Measurements from ENCODE around the gene ITGB1BP1. TPM values are rescaled to one million over a fixed set of nuclear protein-coding genes. Genes with fewer than 3 reads are reported as not detected.

The ITGB1BP1 gene
- total RNA-seq, 1 experiment from 2014 or later, result 32.7 TPM

DNA sequence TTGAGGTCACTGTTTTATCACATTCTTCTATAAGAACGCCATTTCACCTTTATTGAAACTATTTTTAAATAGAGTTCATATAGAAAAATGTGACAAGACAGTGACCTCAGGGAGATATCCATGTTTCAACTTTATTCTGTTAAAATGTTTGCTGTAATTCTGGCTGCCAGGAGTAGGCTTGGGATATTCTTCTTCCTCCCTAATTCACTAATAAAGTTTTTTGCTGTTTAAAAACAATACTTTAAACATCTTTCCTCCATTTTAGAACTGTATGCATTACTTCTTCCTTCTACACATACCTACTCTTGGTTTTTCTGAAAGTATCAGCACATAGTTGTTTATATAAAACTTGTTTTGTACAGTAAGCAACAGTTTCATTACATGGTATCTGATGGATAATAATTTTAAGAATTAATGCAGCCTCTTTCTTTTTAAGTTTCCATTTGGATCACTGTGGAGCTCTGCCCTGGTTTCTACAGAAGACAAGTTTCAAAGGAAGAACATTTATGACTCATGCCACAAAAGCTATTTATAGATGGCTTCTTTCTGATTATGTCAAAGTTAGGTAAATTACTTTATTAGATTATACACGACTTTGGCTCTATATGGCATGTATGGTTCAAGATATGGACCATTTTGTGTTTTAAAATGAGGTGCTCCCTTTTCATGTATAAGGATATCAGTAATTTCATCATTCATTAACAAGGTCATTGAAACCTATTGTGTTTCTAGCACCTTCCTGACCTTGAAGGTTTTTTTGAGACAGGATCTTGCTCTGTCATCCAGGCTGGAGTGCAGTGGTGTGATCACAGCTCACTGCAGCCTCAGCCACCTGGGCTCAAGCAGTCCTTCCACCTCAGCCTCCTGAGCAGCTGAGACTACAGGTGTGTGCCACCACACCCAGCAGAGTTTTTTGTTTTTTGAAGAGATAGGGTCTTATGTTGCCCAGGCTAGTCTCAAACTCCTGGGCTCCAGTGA lies 7.3 kb upstream of the ITGB1BP1 start (continued):
- TF ChIP-seq, protein P1, sequence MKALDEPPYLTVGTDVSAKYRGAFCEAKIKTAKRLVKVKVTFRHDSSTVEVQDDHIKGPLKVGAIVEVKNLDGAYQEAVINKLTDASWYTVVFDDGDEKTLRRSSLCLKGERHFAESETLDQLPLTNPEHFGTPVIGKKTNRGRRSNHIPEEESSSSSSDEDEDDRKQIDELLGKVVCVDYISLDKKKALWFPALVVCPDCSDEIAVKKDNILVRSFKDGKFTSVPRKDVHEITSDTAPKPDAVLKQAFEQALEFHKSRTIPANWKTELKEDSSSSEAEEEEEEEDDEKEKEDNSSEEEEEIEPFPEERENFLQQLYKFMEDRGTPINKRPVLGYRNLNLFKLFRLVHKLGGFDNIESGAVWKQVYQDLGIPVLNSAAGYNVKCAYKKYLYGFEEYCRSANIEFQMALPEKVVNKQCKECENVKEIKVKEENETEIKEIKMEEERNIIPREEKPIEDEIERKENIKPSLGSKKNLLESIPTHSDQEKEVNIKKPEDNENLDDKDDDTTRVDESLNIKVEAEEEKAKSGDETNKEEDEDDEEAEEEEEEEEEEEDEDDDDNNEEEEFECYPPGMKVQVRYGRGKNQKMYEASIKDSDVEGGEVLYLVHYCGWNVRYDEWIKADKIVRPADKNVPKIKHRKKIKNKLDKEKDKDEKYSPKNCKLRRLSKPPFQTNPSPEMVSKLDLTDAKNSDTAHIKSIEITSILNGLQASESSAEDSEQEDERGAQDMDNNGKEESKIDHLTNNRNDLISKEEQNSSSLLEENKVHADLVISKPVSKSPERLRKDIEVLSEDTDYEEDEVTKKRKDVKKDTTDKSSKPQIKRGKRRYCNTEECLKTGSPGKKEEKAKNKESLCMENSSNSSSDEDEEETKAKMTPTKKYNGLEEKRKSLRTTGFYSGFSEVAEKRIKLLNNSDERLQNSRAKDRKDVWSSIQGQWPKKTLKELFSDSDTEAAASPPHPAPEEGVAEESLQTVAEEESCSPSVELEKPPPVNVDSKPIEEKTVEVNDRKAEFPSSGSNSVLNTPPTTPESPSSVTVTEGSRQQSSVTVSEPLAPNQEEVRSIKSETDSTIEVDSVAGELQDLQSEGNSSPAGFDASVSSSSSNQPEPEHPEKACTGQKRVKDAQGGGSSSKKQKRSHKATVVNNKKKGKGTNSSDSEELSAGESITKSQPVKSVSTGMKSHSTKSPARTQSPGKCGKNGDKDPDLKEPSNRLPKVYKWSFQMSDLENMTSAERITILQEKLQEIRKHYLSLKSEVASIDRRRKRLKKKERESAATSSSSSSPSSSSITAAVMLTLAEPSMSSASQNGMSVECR (CRISPR knock-in tag; IDR thresholded peaks at IDR 0.05; ENCODE audit: borderline replicate concordance), result no peak
- TF ChIP-seq GTF2I (CRISPR knock-in tag; conservative IDR thresholded peaks at IDR 0.05) (no peak), ZNF232 (CRISPR knock-in tag; IDR thresholded peaks at IDR 0.05) (no peak)

DNA sequence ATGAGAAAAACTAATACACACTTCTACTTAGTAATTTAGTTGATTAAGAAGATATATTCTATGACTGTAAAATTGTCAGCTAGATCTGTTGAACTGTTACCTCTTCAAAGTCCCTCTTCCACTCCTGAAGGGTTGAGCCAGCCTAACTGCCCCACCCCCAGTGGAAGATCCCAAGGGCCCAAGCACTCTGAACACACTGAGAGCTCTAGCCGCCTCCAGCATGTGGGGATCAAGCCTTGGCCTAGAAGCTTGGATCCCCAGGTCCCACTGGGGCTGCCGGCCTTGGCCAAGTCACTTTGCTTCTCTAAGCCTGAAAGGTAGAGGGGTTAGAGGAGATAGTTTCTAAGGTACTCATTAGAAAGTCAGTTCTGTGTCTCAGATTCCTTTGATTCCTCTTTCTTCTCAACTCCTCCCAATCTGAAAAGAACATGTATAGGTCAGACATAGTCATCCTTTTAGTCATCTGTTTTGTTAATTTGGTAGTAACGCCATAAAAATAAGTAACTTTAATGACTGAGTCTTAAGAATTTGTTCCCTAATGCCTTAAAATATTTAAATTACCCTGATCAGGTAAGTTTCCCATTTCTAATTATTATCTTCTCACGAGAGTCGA lies 5.7 kb upstream of the ITGB1BP1 start:
- H3K36me3 Mint-ChIP-seq, result peaks cover 50% of the 10 kb centered on the region
- H3K4me3 Mint-ChIP-seq, result no peak overlapping the region
- DNase-seq (ENCODE audit: low spot score) (no peak), ATAC-seq (no peak)
- no peaks in the 10 kb centered on the region for H3K4me1 Mint-ChIP-seq
- POLR2A ChIA-PET, result no interaction called here
- H3K9me3 Mint-ChIP-seq, result no peaks in the 10 kb centered on the region
- no peak for TF ChIP-seq PRRX2 (CRISPR knock-in tag; IDR thresholded peaks at IDR 0.05)
- TF ChIP-seq MYBL2 (CRISPR knock-in tag; IDR thresholded peaks at IDR 0.05), result no peak
- no peak for TF ChIP-seq ZNF423 (CRISPR knock-in tag; IDR thresholded peaks at IDR 0.05)
- no peak for TF ChIP-seq ZNF263 (CRISPR knock-in tag; IDR thresholded peaks at IDR 0.05; ENCODE audit: low read depth)
- TF ChIP-seq RELA (CRISPR knock-in tag; IDR thresholded peaks at IDR 0.05; ENCODE audit: borderline replicate concordance), result no peak
- TF ChIP-seq ZNF219 (CRISPR knock-in tag; IDR thresholded peaks at IDR 0.05; ENCODE audit: borderline replicate concordance), result no peak
- H3K27ac Mint-ChIP-seq, result no peak overlapping the region
- H3K27me3 Mint-ChIP-seq (ENCODE audit: low read depth), result no peaks in the 10 kb centered on the region
- CTCF ChIA-PET, result no interaction called here

DNA sequence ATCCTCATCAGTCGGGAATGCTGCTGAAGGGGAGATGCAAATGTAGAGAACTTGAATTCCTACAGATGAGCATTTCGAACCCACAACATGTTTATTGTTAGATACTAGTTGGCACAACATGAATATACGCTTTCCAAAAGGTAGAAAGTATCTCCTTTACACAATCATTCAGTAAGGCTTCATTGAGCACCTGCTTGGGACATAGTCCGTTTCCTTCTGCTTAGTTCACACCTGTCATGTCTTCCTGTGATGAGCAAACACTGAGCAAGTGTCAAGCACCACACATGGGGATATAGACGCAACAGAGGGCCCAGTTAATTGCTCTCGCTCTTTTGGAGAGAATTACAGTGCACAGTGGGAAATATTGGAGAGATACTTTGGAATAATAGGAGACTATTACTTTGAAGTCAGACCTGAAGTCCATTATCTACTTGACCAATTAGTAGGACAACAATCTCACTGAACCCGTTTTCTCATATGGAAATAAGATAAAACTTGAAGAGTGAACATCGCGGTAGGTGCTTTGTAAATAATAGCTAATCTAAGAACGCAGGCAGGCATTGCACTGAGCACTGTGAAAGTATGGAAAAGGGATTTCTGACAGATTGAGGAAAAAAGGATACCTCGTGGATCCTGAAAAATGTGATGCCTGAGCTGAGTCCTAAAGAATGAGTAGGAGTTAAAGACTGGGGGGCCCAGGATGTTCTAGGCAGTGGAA lies 1.3 kb upstream of the ITGB1BP1 start:
- H3K36me3 Mint-ChIP-seq, result peaks cover 13% of the 10 kb centered on the region
- peaks cover 9% of the 10 kb centered on the region for H3K4me1 Mint-ChIP-seq
- POLR2A ChIA-PET, result no interaction called here
- H3K27ac Mint-ChIP-seq, result peak overlapping the region; percentile 95; the same call in 1 of the 2 replicates
- ATAC-seq, result no peak
- CTCF ChIA-PET, result interaction anchor here (1.0 kb wide), 1 partner anchor 282 kb away, joined by 3 read pairs; no protein-coding TSS in a partner anchor
- no peak for DNase-seq (ENCODE audit: low spot score)
- H3K27me3 Mint-ChIP-seq (ENCODE audit: low read depth), result peaks cover 11% of the 10 kb centered on the region; the same call in 1 of the 2 replicates
- no peaks in the 10 kb centered on the region for H3K9me3 Mint-ChIP-seq
- no peak for TF ChIP-seq ESRRA (CRISPR knock-in tag; IDR thresholded peaks at IDR 0.05; ENCODE audit: borderline replicate concordance)
- no peak for TF ChIP-seq ZNF232 (CRISPR knock-in tag; IDR thresholded peaks at IDR 0.05)
- TF ChIP-seq, protein P2, sequence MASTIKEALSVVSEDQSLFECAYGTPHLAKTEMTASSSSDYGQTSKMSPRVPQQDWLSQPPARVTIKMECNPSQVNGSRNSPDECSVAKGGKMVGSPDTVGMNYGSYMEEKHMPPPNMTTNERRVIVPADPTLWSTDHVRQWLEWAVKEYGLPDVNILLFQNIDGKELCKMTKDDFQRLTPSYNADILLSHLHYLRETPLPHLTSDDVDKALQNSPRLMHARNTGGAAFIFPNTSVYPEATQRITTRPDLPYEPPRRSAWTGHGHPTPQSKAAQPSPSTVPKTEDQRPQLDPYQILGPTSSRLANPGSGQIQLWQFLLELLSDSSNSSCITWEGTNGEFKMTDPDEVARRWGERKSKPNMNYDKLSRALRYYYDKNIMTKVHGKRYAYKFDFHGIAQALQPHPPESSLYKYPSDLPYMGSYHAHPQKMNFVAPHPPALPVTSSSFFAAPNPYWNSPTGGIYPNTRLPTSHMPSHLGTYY (CRISPR knock-in tag; IDR thresholded peaks at IDR 0.05), result no peak
- no peak for TF ChIP-seq FOXP1 (CRISPR knock-in tag; IDR thresholded peaks at IDR 0.05; ENCODE audit: borderline replicate concordance)
- no peak for TF ChIP-seq CBFB (CRISPR knock-in tag; IDR thresholded peaks at IDR 0.05; ENCODE audit: low read depth)
- no peak overlapping the region for H3K4me3 Mint-ChIP-seq
